Stimulated activated naive CD8-positive, alpha-beta T cell treated with anti-CD3 and anti-CD28 coated beads, Interleukin-15, amount 100 ng/mL, for 72 hours (primary cell): ENCODE measurements around the gene IQCC.

ENCODE experiments used
- ATAC-seq: fragments of 150-1000 bp; cut with Tn5 transposase; 2 replicates; pipeline ENCODE4 v1.10.0; 2021; ENCODE audit warnings: mild to moderate bottlenecking, moderate library complexity
- DNase-seq, 2 donors: peaks; one replicate each; pipeline ENCODE4 v3.0.0; 2021 to 2022
- H3K27ac Mint-ChIP-seq, 2 donors: one replicate each; pipeline ENCODE4 v1.8.0; 2022; ENCODE audit warnings: mild to moderate bottlenecking in 2 of 2, mixed read lengths in 2 of 2, moderate library complexity in 2 of 2
- H3K27me3 Mint-ChIP-seq: one replicate; pipeline ENCODE4 v1.8.0; 2022; ENCODE audit warnings: mixed read lengths
- H3K4me1 Mint-ChIP-seq: one replicate; pipeline ENCODE4 v1.8.0; 2022; ENCODE audit warnings: mild to moderate bottlenecking, mixed read lengths
- H3K4me3 Mint-ChIP-seq, 2 donors: one replicate each; pipeline ENCODE4 v1.8.0; 2022; ENCODE audit warnings: mild to moderate bottlenecking in 2 of 2, mixed read lengths in 2 of 2, moderate library complexity in 1 of 2
- H3K9me3 Mint-ChIP-seq, 2 donors: one replicate each; pipeline ENCODE4 v1.8.0; 2022; ENCODE audit warnings: mixed read lengths in 2 of 2

IQCC gene

GRCh38 chr1:32232558-32233304 is 27.3 kb downstream of the IQCC start:
- ATAC-seq (no peak), DNase-seq (no peak)
- no peaks in the 10 kb centered on the region for H3K27me3 Mint-ChIP-seq
- H3K9me3 Mint-ChIP-seq = no peaks in the 10 kb centered on the region
- peak overlapping the region; percentile 36 to 63 for H3K27ac Mint-ChIP-seq
- no peaks in the 10 kb centered on the region for H3K4me1 Mint-ChIP-seq
- H3K4me3 Mint-ChIP-seq = no peak overlapping the region

- no peak overlapping the region for H3K27ac Mint-ChIP-seq
- no peak overlapping the region for H3K4me3 Mint-ChIP-seq
- no peaks in the 10 kb centered on the region for H3K9me3 Mint-ChIP-seq
- DNase-seq = no peak
- ATAC-seq = peak; percentile 43
- H3K27me3 Mint-ChIP-seq = no peaks in the 10 kb centered on the region
- no peaks in the 10 kb centered on the region for H3K4me1 Mint-ChIP-seq
These were observed 29.3 kb downstream of the IQCC start for GRCh38 chr1:32234792-32235191.

- no peaks in the 10 kb centered on the region for H3K27me3 Mint-ChIP-seq
- H3K9me3 Mint-ChIP-seq = no peaks in the 10 kb centered on the region
- H3K4me3 Mint-ChIP-seq = peak overlapping the region; percentile 91 to 94
- ATAC-seq (no peak), DNase-seq (no peak)
- H3K27ac Mint-ChIP-seq = no peak overlapping the region
- peaks cover 27% of the 10 kb centered on the region for H3K4me1 Mint-ChIP-seq
These were observed 33.9 kb downstream of the IQCC start for GRCh38 chr1:32239337-32239736.

DNA sequence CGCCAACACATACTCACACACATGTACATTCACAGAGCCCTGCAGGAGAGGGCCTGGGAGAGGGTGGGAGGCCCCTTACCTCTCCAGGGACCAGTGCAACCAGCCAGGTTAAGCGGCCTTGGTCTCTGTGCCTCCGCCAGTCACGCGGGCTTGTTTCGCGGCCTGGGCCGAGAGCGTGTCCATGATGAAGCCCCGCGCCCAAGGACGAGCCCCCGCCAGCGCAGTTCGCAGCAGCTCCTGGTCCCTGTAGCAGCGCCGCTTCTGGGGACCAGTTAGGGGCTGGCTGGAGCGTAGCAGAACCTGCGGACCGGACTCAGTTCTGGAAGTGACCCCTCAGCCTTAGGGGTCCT is 34.3 kb downstream of the IQCC start:
- peaks cover 27% of the 10 kb centered on the region for H3K4me1 Mint-ChIP-seq
- peak overlapping the region; percentile 91 to 94 for H3K4me3 Mint-ChIP-seq
- DNase-seq (no peak), ATAC-seq (no peak)
- no peaks in the 10 kb centered on the region for H3K9me3 Mint-ChIP-seq
- peak overlapping the region in 1 of 2 donors; percentile 82 for H3K27ac Mint-ChIP-seq
- no peaks in the 10 kb centered on the region for H3K27me3 Mint-ChIP-seq

GRCh38 chr1:32240140-32240951 is 34.9 kb downstream of the IQCC start:
- no peaks in the 10 kb centered on the region for H3K27me3 Mint-ChIP-seq
- H3K4me1 Mint-ChIP-seq = peaks cover 29% of the 10 kb centered on the region
- peak in 1 of 2 donors; percentile 63 for DNase-seq
- ATAC-seq = peak; percentile 75
- peak overlapping the region; percentile 91 to 94 for H3K4me3 Mint-ChIP-seq
- peak overlapping the region; percentile 69 to 82 for H3K27ac Mint-ChIP-seq
- no peaks in the 10 kb centered on the region for H3K9me3 Mint-ChIP-seq

DNA sequence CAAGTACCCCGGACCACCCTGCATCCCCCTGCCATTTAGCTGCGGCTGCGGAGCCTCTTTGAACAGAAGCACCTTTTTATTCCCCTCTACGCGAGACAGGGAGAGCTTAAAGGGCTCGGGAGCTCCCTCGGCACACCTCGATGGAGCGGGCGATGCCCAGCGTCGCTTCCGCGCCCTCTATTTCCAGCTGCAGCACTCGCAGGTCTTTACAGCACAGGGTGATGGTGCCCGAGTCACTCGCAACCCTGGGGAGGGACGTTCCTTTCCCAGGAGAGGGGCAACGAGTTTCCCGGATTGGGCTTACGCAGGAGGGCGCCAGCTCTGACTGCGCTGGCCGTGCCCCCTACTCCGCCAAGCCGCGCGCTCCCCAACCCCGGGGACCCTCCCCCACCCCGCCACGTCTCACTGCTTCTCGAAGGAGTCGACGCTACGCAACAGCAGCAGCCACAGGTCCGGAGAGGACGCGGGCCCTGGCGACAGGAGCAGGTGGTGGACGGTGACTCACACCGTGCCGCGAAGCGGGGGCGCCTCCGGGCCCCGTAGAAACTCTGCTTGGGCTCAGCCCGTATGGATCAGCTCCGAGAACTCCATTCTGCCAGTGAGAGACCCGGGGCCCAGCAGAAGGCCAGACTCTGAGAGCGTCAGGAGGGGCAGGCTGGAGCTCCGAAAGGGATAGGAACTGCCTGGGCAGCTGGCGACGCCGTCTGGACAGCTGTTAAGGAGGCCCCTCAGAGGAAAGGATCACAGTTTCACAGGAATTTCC is 35.7 kb downstream of the IQCC start:
- H3K27ac Mint-ChIP-seq = peak overlapping the region; percentile 54 to 86
- H3K4me1 Mint-ChIP-seq = peaks cover 36% of the 10 kb centered on the region
- H3K27me3 Mint-ChIP-seq = no peaks in the 10 kb centered on the region
- H3K4me3 Mint-ChIP-seq = peak overlapping the region; percentile 91 to 94
- H3K9me3 Mint-ChIP-seq = no peaks in the 10 kb centered on the region
- DNase-seq = peak; percentile 50 to 51
- ATAC-seq = peak; percentile 78

GRCh38 chr1:32242341-32242851 is 36.9 kb downstream of the IQCC start:
- DNase-seq (no peak), ATAC-seq (no peak)
- Mint-ChIP-seq H3K4me3 (peak overlapping the region; percentile 17 to 46), H3K4me1 (peaks cover 42% of the 10 kb centered on the region), H3K9me3 (no peaks in the 10 kb centered on the region), H3K27me3 (no peaks in the 10 kb centered on the region), H3K27ac (no peak overlapping the region)

- DNase-seq (no peak), ATAC-seq (no peak)
- Mint-ChIP-seq H3K4me1 (peaks cover 65% of the 10 kb centered on the region), H3K9me3 (no peaks in the 10 kb centered on the region), H3K4me3 (peak within 1 kb of the TSS; percentile 57 to 98), H3K27me3 (no peaks in the 10 kb centered on the region), H3K27ac (peak within 1 kb of the TSS; percentile 30 to 88)
These were observed 41.4 kb downstream of the IQCC start, which contains the start of gene FAM167B for GRCh38 chr1:32246888-32247273. Gene FAM167B (plus strand): TSS chr1:32247222. CDS start chr1:32247422, 200 bp downstream.

DNA sequence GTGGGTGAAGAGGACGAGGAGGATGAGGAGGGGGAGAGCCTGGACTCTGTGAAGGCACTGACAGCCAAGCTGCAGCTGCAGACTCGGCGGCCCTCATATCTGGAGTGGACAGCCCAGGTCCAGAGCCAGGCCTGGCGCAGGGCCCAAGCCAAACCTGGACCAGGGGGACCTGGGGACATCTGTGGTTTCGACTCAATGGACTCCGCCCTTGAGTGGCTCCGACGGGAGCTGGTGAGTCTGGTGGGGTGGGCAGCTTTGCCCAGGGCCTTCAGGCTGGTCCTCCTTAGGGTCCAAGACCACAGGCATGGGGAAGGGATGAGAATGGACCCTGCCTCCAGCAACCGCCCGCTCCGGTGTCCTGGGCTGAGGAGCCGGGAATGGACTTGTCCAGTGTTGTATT is 42.0 kb downstream of the IQCC start:
- Mint-ChIP-seq H3K9me3 (no peaks in the 10 kb centered on the region), H3K4me1 (peaks cover 60% of the 10 kb centered on the region), H3K27ac (peak overlapping the region; percentile 29 to 30), H3K4me3 (peak overlapping the region in 1 of 2 donors; percentile 98), H3K27me3 (no peaks in the 10 kb centered on the region)
- ATAC-seq (no peak), DNase-seq (no peak)

DNA sequence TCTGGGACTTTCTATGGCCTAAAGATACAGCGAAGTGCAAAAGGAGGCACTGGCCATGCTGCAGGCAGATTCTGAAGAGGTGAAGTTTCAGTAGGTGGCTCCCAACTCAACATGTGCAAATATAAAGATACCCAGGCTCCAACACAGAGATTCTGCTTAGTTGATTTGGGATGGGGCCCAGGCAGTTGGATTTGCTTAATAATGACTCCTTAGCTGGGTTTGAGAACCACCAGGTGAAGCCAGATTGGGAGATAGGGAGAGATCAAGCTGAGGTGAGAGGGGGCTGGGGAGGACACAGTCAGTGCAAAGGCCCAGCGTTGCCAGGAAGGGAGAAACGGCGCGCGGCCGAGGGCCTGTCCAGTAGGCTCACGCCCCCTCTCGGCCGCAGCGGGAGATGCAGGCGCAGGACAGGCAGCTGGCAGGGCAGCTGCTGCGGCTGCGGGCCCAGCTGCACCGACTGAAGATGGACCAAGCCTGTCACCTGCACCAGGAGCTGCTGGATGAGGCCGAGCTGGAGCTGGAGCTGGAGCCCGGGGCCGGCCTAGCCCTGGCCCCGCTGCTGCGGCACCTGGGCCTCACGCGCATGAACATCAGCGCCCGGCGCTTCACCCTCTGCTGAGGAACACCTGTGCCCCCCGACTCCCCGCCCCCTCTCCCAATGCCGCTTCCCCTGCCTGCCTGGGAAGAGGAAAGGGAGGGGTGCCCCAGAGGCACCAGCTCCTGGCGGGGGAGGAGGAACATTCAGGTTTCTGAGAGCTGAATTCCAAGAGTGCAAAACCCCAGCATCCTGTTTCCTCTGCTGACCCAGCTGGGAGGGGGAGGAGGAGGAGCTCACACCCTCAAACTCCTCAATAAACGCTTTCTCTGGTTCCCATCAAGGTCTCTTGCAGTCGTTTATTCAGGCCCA is 42.8 kb downstream of the IQCC start:
- ATAC-seq (peak; percentile 34), DNase-seq (peak; percentile 84 to 86)
- Mint-ChIP-seq H3K27me3 (no peaks in the 10 kb centered on the region), H3K4me3 (peak overlapping the region; percentile 98), H3K27ac (peak overlapping the region; percentile 4 to 88), H3K9me3 (no peaks in the 10 kb centered on the region), H3K4me1 (peaks cover 60% of the 10 kb centered on the region)

- no peaks in the 10 kb centered on the region for H3K27me3 Mint-ChIP-seq
These were observed 44.5 kb downstream of the IQCC start for GRCh38 chr1:32249831-32250525.

GRCh38 chr1:32250893-32251716 is 45.6 kb downstream of the IQCC start, which contains the start of gene LCK:
Gene LCK (plus strand): TSS chr1:32251265. CDS start chr1:32274330, 23,065 bp downstream.
- peak within 1 kb of the TSS; percentile 97 to 98 for H3K27ac Mint-ChIP-seq
- H3K9me3 Mint-ChIP-seq = no peaks in the 10 kb centered on the region

More at GRCh38 chr1:32249831-32250525, 44.5 kb downstream of the IQCC start:
- DNase-seq (peak; percentile 74 to 87), ATAC-seq (peak; percentile 82)
- Mint-ChIP-seq H3K4me1 (peaks cover 72% of the 10 kb centered on the region), H3K4me3 (peak overlapping the region; percentile 98), H3K27ac (peak overlapping the region; percentile 97 to 98), H3K9me3 (no peaks in the 10 kb centered on the region)

More at GRCh38 chr1:32250893-32251716, 45.6 kb downstream of the IQCC start, which contains the start of gene LCK:
- peak; percentile 68 for ATAC-seq
- peak within 1 kb of the TSS; percentile 98 for H3K4me3 Mint-ChIP-seq
- H3K4me1 Mint-ChIP-seq = peaks cover 68% of the 10 kb centered on the region
- no peaks in the 10 kb centered on the region for H3K27me3 Mint-ChIP-seq
- DNase-seq = peak; percentile 78 to 84
